Stimulated activated CD8-positive, alpha-beta memory T cell treated with anti-CD3 and anti-CD28 coated beads, Interleukin-15, amount 100 ng/mL, for 1 hour (primary cell): ENCODE measurements around the gene ABHD1.
A peak's percentile ranks its signal among the peaks of the same experiment; 100 is the strongest.
"Not testable (repeated sequence)": the region's sequence is repeated elsewhere in the genome, so short reads cannot be mapped to it uniquely, and the experiment has no call there.

Experiments
- DNase-seq: peaks from one replicate; pipeline ENCODE4 v3.0.0-alpha.2; 2020; ENCODE audit warnings: low read depth

The ABHD1 gene

DNA sequence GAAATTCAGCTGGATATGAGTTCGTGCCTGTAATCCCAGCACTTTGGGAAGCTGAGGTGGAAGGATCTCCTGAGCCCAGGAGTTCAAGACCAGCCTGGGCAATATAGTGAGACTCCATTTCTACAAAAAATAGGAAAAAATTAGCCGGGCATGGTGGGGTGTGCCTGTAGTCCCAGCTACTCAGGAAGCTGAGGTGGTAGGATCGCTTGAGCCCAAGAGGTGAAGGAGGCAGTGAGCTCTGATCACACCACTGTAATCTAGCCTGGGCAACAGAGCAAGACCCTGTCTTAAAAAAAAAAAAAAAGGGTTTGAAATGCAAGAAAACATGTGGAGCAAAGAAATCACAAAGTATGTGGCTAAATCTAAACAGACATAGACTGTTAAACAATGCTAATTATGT lies 14.5 kb upstream of the ABHD1 start:
- no peak for DNase-seq

DNA sequence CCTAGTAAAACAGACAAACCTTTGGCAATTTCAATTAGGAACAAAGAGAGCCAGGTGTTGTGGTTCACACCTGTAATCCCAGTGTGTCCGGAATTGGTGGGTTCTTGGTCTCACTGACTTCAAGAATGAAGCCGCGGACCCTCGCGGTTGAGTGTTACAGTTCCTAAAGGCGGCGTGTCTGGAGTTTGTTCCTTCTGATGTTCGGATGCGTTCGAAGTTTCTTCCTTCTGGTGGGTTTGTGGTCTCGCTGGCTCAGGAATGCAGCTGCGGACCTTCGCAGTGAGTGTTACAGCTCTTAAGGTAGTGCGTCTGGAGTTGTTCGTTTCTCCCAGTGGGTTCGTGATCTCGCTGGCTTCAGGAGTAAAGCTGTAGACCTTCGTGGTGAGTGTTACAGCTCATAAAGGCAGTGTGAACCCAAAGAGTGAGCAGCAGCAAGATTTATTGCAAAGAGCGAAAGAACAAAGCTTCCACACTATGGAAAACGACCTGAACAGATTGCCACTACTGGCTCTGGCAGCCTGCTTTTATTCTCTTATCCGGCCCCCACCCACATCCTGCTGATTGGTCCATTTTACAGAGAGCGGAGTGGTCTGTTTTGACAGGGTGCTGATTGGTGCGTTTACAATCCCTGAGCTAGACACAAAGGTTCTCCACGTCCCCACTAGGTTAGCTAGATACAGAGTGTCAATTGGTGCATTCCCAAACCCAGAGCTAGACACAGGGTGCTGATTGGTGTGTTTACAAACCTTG lies 12.8 kb upstream of the ABHD1 start:
- DNase-seq, result not testable (repeated sequence)

DNA sequence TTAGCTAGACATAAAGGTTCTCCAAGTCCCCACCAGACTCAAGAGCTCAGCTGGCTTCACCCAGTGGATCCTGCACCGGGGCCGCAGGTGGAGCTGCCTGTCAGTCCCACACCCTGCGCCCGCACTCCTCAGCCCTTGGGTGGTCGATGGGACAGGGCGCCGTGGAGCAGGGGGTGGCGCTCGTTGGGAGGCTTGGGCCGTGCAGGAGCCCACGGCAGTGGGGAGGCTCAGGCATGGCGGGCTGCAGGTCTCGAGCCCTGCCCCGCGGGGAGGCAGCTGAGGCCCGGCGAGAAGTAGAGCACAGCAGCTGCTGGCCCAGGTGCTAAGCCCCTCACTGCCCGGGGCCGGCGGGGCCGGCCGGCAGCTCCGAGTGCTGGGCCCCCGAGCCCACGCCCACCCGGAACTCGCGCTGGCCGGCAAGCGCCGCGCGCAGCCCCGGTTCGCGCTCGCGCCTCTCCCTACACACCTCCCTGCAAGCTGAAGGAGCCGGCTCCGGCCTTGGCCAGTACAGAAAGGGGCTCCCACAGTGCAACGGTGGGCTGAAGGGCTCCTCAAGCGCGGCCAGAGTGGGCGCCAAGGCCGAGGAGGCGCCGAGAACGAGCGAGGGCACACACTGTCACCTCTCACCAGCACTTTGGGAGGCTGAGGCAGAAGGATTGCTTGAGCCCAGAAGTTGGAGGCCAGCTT lies 12.1 kb upstream of the ABHD1 start:
- not testable (repeated sequence) for DNase-seq

DNA sequence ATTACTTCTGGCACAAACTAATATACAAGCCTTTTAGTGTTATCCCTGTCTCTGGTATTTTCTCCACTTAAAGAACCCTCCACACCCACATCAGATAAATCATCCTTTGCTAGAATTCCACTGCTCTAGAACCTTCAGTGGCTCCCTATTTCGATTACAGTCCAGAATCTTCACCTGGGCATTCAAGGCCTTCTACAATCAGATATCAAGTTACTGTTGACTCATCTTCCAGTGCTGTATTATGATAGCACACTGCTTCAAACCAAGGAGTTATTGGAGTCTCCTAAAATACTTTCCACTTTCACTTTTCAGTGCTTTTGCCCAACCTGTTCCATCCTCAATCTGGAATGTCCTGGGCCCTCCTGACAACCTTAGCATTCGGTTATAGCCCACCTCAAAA lies 8.1 kb upstream of the ABHD1 start:
- no peak for DNase-seq

DNA sequence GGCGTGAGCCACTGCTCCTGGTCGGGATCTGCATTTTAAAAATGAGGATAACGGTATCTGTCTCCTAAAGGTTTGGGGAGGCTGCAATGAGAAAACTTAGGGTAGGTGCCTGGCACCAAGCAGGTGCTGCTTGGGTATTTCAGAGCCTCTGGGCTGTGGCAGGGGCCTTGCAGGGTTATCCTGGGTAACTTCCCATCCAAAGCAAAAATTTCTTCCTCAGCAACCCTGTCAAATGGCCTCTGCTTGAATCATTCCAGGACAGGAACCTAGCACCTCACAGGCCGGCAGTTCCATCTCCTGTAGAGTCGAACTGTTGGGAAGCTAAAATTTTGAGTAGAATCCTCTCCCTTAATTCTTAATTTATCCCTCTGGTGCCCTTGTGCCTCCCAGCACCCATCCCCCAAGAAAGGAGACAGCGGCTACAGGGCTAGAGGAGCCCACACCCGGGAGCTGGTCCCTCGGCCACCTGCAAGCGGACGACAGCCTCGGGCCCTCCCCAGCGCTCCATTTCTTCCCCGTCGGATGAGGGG lies 5.6 kb upstream of the ABHD1 start:
- DNase-seq, result no peak

DNA sequence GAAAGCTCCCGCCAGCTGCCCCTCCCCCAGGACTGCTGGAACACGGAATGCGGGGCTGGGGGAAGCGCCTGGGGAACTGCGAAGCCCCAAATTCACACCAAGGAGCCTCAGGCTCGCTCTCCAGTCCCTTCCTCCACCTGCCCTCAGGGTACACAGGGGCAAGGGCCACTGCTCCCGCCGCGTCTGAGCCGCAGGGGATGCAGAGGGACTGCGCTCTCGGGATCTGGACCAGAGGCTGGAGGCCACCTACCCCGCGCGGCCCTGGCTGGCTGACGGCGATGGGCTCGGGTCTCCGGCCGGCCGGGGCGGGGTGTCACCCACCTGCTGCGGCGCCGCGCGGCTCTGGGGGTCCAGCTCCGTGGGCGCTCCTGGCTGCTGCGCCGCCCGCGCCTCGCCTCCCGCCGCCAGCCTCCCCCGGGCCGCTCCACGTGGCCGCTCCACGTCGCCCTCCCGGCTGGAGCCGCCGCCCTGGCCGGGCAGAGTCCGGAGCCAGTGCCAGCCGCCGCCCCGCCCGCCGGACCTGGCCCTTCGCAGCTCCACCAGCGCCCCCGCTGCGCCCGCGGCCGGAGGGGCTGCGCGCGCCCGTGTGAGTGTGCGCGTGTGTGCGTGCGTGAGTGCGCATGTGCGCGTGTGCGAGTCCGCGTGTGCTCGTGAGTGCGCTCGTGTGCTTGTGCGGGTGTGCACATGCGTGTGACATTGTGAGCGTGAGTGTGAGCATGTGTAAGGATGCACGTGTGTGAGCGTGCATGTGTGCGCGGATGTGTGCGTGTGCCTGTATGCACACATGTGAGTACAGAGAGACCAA lies 4.9 kb upstream of the ABHD1 start, which contains the start of gene CGREF1:
Gene CGREF1, minus strand, starts transcription at position 604 of the 805 bp plus-strand sequence. CDS start 14,762 bp downstream, outside the sequence.
- DNase-seq, result no peak

DNA sequence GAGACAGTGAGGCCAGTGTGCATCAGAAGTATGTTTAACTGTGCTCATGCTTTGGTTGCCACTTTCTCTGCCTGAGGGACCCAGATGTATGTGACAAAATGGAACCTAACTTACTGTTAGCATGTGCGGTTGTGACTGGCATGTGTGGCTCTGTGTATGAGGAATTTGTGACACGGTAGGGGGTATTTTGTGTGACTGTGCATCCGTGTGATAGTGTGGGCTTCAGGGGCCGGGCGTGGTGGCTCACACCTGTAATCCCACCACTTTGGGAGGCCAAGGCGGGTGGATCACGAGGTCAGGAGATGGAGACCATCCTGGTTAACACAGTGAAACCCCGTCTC lies 4.3 kb upstream of the ABHD1 start:
- DNase-seq, result not testable (repeated sequence)

DNA sequence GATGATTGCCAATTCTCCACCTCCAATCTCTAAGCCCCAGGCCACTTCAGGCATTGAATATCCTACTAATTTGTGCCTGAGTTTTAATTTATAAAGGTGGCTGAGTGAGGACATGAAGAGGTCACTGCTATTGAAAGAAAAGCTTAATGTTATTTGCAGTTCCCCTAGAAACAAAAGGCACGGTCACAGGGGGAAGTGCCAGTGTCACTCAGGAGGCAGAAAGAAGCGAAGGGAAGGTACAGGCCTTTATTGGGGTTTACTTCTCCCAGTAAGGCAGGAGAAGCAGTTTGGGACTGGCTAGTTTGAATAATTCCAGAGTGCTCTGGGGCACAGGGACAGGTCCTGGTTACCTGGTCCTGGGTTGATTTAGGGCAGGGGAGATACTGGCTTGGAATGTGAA lies 1.7 kb upstream of the ABHD1 start:
- no peak for DNase-seq

DNA sequence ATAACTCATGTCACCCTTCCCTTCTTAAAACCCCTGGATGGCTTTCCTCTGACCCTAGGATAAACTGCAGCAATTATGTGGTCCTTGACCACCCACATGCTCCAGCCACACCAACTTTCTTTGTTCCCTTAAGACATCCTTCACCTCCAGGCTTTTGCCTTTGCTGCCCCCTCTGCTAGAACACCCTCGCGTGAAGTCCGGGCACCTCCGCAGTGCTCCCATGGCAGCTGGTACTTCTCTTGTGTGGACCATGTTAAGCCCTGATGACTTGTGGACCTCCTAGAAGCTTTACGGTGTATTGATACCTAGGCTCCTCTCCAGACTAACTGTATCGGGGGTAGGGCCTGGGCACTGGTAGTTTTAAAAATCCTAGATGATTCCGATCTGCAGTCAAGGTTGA lies 824 bp upstream of the ABHD1 start:
- no peak for DNase-seq

DNA sequence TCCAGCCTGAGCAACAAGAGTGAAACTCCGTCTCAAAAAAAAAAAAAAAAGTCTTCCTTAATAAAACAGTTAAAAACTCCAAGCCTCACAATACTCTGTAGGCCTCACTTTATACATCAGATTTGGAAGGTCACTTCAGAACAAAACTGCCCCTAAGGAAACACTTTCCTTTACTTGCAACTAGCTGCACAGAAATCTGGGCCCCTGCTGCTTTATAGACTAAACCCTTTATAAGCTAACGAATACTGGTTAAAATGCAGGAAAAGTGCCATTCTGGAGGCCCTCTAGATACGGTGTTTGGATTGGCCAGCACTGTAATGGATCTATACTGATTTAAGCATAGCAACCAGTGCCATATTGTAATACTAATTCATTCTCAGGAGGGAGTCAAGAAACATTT lies 1.5 kb downstream of the ABHD1 start:
- DNase-seq, result no peak

DNA sequence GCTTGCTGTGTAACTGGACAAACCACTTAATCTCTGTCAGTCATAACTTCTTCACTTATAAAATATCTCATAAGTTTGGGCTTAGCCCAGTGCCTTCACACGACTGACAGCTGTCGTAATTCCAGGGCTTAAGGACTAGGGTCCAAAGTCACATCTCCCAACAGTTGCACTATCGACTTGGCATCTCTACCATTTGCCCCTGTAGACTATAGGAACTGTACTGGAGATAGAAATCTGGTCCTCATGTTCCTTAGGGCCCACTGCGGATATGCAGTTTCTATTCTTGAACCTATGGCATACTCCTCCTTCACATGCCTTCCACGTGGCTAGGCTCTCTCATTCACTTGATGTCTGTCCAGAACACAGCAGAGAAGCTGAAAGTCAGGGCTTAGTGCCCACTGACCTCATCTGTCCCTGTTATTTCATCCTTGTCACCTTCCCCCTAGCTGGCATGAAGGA lies 2.7 kb downstream of the ABHD1 start:
- no peak for DNase-seq

DNA sequence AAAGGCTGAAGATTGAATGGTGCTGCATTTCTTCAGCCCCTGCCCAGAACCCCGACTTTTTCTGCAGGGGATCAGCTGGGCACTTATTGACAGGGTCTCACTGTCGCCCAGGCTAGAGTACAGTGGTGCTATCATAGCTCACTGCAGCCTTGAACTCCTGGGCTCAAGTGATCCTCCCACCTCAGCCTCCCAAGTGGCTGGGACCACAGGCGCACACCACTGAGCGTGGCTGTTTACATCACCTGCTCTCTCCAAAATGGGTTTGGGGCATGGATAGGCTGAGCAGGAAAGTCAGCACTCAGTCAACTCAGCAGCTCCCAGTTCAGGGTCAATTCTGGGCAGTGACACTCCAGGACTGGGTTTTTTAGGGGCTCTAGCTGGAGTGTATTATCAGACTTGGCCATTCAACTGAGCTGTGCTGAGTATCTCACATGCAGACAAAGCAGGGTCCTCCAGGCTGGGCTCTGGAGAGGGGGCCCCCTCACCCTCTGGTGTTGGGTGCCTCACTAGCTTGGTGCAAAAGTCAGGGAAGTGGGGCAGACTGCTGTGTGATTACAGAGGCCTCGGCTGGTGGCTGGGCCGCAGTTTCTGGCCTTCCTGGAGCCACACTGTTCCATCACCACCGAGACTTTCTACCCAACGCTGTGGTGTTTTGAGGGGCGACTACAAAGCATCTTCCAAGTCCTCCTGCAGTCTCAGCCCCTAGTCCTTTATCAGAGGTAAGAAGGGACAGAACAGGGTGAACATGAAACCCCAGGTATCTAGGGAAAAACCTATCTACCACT lies 4.5 kb downstream of the ABHD1 start:
- DNase-seq, result no peak

DNA sequence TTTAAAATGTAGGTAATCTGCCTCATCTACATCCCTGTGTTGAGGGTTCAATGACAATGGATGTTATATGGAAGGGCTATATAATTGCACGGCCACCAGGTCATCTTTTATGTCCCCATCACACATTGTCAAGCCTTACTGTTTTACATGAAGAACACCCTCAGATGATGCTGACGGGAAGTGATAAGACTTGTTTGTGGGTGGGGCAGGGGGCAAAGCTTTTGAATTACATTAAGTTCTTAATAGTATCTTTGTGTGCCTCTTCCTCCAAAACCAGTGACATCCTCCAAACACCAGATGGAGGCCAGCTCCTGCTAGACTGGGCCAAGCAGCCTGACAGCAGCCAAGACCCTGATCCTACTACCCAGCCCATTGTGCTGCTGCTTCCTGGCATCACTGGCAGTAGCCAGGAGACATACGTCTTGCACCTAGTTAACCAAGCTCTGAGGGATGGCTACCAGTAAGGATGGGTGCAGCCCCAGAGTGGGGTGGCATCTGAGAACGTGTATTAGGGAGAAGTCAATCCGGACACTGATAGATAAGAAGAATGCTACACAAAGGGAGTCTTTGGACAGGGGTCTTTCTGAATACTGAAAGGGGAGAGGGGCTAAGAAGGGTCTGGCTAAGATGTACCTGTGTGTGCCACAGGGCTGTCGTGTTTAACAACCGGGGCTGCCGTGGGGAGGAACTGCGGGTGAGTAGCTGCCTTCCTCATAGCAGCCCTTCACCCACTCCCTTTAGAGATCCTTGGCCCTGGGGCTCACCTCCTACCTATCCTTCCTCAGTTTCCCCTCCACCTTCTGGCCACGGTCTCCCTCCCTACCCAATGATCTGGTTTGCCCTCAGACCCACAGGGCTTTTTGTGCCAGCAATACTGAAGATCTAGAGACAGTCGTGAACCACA lies 5.3 kb downstream of the ABHD1 start:
- no peak for DNase-seq

DNA sequence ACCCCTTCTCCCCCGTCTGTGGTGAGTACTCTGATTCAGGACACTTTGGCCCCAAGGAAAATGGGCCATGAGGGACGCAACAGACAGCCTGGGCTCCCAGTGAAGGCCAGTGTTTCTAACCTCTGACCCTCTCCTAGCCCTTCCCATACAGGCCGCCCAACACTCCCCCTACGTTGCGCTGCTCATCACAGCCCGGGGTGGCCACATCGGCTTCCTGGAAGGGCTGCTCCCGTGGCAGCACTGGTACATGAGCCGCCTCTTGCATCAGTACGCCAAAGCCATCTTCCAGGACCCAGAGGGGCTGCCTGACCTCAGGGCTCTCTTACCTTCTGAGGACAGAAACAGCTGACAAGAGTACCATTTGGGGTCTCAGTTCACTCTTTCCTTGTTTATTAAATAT lies 6.8 kb downstream of the ABHD1 start:
- DNase-seq, result no peak

DNA sequence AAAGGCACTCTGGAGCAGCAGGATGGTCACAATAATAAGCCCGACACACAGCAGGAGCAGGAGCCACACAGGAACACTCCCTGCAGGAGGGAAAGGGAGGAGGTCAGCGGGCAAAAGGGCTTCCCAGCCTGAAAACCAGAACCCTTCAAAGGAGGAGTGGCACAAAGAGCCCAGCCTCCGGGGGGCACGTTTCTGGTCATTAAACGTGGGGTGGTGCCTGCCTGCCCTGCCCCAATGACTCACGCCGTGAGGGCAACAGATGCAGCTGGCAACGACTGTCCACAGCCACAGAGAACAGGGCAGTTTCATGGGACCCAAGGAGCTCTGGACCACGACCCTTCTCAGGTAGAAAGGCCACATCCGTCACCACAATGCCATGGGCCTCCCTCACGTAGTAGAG lies 7.8 kb downstream of the ABHD1 start:
- no peak for DNase-seq

DNA sequence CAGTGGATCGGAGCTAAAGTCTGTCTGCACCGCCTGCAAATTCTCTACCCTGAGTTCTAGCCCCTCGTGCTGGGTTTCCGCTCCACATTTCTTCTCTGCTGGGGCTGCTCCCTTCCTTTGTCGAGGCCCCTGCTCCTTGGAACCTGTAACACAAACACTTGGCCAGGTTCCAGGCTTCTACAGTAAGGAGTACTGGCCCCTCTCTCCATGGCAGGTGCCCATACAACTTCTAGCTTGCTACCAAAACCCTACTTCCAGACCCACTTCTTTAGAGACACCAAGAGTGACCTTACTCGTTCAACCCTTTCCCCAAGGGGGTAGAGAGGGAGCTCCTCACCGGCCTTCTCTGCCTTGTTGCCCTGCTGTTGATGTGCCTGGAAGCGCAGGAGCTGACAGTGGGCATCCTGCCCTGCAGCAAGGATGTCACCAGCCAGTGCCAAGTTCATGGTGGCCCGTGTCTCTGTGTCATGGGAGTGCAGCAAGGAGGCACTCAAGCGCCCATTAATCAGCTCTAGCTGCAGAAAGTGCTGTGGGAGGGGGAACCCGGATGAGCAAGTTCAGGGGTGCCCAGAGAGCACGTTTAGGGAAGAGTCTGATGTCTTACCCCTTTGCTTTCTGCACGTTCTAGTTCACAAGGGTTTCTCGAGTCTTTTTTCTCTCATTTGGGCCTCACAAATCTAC lies 9.7 kb downstream of the ABHD1 start:
- no peak for DNase-seq

DNA sequence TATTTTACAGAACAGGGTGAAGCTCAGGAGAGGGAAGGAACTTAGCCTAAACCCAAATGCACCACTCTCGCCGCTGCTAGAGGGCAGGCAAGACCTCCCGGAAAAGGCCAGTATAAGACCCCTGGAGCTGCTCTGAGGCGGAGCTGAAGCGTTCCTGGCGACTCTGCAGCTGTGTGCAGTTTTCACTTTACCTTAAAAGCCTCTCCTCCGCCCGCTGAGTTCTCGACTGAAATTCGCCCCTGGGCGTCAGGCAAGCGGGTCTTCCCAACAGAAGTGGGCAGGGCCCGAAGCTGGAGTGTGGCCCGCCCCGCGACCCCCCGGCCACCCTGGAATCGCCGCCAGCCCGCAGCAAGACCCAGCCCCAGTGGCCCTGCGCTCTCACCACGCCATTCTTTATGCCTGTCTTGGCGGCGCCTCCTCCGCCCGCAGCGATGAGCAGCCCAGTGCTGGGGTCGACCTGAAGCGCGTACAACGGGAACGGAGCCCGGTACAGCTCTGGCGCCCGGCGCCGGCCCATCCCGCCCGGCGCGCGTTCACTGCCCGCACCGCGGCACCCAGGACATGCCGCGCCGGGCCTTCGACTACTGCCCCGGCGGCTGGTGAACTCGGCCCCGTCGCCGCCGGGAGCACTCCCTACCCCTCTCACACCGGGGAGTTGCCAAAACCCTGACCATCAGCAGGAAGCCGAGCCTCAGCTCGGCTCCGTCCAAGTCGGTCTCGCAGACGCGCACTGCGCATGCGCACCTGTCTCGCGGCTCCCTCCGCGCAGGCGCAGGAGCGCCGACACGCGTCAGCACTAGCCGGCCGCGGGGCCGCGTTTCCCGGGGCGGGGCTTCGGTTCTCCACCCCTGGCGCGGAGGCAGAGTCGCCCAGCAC lies 10.5 kb downstream of the ABHD1 start, which contains the start of gene PREB:
Gene PREB, minus strand, starts transcription at position 732 of the 876 bp plus-strand sequence. Its CDS starts 215 bp downstream, at position 517.
- peak; percentile 94 for DNase-seq

DNA sequence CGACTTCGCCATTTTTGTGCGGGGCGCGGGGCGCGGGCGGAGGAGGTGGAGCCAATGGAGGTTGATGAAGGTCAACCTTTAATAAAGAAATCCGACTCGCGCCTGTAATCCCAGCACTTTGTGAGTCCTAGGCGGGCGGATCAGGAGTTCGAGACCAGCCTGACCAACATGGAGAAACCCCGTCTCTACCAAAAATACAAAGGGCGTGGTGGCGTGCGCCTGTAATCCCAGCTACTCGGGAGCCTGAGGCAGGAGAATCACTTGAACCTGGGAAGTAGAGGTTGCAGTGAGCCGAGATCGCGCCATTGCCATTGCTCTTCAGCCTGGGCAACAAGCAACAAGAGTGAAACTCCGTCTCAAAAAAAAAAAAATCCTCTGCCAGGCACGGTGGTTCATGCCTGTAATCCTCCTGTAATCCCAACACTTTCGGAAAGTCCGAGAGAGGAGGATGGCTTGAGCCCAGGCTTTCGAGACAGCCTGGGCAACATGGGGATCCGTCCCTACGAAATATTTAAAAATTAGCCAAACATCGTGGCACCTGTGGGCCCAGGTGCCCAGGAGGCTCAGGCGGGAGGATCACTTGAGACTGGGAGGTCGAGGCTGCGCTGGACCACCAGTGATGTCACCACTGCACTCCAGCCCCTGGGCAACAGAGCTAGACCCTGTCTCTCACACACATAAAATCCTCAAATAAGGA lies 11.3 kb downstream of the ABHD1 start:
- DNase-seq, result no peak
